ENCODE results near the gene OCIAD2. TPM values are rescaled to one million over a fixed set of nuclear protein-coding genes. Genes with fewer than 3 reads are reported as not detected.

Gene OCIAD2
- total and polyA plus RNA-seq, 2 of the 8 experiments (the other 6 are each of a cell fraction or from before 2014, with no cell fraction given) = 105 to 122 TPM

DNA sequence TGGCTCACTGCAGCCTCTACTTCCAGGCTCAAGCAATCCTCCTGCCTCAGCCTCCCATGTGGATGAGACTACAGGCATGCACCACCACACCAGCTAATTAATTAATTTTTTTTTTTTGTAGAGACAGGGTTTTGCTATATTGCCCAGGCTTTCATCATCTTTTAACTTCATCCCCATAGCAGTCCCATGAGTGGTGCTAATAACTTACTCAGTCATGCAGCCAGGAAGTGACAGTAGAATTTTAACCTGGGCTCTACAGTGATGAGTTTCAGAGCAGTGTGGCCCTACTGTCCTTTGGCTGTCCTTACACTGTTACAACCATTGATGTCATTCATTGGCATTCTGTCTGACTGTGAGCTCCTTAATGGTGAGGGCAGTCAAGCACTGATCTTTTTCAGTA, 3.9 kb upstream of the OCIAD2 start (continued):
- TF ChIP-seq EGR1 (IDR thresholded peaks at IDR 0.05; ENCODE audit: borderline replicate concordance, low read depth, low read length) = no peak
- TF ChIP-seq HDAC2 (IDR thresholded peaks at IDR 0.05; ENCODE audit: borderline replicate concordance in 1 of 2, low read depth in 2 of 2, low read length in 2 of 2) = no peak
- TF ChIP-seq, protein P1, sequence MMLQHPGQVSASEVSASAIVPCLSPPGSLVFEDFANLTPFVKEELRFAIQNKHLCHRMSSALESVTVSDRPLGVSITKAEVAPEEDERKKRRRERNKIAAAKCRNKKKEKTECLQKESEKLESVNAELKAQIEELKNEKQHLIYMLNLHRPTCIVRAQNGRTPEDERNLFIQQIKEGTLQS (IDR thresholded peaks at IDR 0.05; ENCODE audit: insufficient read depth, low read depth, low read length) = no peak
- no peak for TF ChIP-seq KDM1A (IDR thresholded peaks at IDR 0.05; ENCODE audit: borderline replicate concordance, low read length)
